Measurements from ENCODE around the gene KDM5B. TPM values are rescaled to one million over a fixed set of nuclear protein-coding genes. Genes with fewer than 3 reads are reported as not detected.
"Not testable (repeated sequence)": the region's sequence is repeated elsewhere in the genome, so short reads cannot be mapped to it uniquely, and the experiment has no call there.

The KDM5B gene
- total RNA-seq, 1 donor from 2014 or later = 126 TPM

DNA sequence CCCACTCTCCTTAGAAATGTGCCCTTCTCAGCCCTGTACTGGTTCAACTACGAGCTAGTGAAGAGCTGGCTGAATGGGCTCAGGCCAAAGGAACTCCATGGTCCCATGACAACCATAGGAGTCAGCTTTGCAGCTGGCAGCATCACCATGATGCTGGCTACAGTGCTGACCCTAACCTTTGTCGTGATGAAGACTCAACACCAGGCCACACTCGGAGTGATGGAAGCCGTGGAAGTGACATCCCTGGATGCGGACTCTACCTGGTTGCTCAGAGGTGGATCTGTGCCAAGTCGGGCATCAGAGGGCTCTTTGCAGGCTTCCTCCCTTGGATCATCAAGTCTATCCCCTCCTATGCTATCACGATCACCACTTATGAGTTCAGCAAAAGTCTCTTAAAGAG, 11.6 kb downstream of the KDM5B start:
- intact Hi-C loops (cut with micrococcal nuclease) = no loop called here

DNA sequence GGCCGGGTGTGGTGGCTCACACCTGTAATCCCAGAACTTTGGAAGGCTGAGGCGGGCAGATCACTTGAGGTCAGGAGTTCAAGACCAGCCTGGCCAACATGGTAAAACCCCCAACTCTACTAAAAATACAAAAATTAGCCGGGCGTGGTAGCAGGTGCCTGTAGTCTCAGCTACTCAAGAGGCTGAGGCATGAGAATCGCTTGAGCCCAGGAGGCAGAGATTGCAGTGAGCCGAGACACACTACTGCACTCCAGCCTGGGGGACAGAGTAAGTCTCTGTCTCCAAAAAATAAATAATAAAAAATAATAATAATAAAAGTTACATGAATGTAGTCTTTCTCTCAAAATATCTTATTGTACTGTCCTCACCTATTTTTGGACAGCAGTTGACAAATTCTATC, 13.3 kb downstream of the KDM5B start:
- intact Hi-C loops (cut with micrococcal nuclease) = not testable (repeated sequence)

DNA sequence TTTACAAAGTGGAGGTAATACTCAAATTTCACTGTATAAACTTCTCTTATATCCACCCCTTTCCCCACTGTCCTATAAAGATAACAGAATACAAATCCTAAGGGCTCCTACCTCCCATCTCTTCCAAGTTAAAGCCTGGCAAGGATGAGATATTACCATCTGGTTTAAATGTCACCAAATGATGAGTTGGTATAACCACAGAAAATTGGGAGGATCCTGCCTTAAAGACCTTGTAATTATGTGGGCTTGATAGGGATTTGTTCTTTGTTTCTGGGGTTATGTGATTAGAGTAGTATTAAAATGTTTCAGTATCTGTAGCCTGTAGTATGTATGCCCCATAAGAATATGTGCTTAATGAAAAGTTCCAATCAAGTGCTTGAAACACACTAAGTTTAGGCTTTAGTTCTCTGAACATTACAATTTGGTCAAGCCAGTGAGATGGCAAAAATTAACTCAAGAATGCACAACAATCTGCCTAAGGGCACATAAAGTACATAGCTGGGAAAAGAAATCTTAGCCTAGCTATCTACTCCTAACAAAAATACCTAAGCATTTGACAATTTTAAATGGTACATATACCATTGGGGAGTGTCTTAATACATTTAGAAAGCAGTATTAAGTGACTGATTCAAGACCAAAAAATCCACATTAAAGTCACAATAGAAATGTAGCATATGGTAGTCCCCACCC, 14.0 kb downstream of the KDM5B start:
- intact Hi-C loops (cut with micrococcal nuclease) = no loop called here

DNA sequence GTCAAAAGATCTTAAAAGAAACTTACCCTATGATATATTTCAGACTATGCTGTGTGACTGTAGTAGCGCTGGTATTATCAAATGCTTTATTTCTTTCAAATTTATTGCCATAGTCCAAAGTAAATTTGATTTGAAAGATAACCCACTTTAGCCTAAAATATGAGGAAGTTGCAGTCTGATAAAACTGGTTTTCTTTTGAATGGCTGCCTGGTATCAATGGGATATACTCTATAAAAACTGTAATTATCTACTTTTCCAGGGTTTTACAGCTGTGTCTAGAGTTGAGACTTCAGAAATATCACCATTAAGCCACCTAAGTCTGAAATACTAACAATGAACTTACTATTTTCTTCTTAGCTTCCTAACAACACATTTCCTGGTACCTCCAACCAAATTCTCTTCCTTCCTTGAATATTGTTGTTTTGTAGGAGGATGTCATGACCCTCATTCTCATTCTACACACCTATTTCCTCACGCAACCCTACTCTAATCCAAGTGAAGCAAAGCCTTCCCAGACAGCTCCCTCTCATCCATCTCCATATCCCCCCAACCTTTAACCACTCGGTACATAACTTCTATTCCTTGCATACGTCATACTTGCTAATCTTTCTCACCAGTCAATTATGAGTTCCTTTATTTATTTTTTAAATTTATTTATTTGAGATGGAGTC, 17.0 kb downstream of the KDM5B start:
- intact Hi-C loops (cut with micrococcal nuclease) = no loop called here

DNA sequence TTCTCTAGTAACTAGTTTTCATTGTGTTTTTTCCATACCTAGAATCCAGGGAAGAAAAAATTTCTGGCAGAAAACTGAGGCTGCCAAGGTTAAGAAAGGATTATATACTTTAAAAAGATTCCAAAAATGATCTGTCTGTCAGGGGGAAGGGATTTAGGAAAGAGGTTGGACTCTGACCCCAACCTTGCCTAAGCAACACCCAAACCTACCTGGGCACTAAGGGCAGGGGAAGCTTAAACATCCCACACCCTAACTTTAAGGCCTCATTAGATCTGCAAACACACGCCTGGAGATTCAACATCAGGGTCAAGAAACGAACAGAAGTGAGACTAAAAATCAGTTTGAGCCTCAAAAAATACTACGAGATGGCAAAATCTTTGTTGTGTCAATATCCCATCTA, 19.4 kb downstream of the KDM5B start:
- intact Hi-C loops (cut with micrococcal nuclease) = no loop called here

DNA sequence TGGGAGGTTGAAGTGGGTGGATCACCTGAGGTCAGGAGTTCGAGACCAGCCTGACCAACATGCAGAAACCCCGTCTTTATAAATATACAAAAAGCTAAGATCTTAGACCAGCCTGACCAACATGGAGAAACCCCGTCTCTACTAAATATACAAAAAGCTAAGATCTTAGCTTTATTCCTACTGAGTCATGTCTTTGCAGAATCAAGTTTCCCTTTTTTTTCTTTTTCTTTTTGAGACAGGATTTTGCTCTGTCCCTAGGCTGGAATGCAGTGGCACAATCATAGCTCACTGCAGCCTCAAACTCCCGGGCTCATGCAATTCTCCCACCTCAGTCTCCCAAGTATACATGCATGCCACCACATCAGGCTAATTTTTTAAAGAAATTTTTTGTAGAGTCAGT, 21.4 kb downstream of the KDM5B start:
- intact Hi-C loops (cut with micrococcal nuclease) = no loop called here

DNA sequence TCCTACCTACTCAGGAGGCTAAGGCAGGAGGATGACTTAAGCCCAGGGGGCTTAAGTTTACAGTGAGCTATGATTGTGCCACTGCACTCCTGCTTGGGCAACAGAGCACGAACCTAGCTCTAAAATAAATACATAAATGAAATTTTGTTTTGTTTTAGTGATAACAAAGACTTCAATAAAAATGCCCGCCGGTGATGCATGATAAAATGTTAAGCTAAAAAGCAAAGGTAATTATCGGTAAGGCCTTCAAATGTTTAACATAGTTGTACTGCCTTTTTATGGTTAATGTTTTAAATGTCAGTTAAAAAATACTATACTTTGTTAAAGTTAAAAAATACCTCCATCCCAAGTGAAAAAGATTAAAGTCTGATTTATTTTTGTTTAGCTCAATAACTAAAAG, 27.0 kb downstream of the KDM5B start:
- intact Hi-C loops (cut with micrococcal nuclease) = no loop called here

DNA sequence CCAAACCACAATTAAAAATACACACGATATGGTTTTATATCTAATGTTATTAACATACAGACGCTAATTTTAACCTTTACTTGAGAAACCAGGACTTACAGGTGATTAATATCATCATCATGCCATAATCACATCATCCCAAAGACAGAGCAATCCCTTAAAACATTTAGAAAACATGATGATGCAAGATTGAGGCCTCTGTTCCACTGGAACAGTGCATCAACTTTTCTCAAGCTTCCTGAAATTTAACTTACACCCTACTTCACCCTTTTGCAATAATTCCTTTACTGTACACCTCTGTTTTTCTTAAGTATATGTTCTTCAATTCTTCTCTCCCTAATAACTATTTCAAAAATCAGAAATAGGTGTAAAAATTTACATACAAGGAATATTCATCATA, 38.1 kb downstream of the KDM5B start:
- intact Hi-C loops (cut with micrococcal nuclease) = no loop called here

DNA sequence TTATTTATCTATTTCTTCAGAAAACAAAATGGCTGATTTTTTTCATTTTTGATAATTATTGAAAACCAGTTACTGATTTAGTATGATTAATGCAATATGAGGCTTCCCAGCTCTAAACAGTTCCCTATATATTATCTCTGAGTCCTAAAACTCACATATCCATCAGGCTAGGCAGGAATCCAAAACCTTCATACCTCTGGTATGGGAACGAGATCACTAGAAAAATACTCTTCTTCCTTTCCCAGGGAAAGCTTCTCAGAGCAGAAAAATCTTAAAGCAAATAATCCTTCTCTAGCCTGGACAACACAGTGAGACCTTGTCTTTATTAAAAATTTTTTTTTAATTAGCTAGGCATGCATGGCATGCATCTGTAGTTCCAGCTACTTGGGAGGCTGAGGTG, 42.5 kb downstream of the KDM5B start:
- intact Hi-C loops (cut with micrococcal nuclease) = no loop called here

DNA sequence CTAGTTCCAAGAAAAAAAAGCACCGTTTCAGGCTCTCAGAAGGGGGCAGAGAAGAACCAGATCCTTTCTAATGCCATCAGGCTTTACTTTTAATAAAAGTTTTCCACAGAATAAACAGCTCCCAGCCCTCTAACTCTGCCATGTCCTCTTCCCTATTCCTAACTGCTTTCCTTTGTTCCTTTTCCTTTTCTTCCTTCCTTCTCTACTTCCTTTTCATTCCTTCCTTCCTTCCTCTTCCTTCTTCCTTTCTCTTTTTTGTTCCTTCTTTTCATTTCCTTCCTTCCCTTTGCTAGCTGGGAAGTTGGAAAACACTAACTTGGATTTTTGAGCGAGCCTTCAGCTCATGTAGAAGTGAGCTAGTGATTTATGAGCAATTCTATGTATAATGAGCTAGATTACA, 46.2 kb downstream of the KDM5B start:
- intact Hi-C loops (cut with micrococcal nuclease) = loop anchor here (2.0 kb wide), 1 partner anchor 49 kb away; the partner anchor contains the start of gene PCAT6

DNA sequence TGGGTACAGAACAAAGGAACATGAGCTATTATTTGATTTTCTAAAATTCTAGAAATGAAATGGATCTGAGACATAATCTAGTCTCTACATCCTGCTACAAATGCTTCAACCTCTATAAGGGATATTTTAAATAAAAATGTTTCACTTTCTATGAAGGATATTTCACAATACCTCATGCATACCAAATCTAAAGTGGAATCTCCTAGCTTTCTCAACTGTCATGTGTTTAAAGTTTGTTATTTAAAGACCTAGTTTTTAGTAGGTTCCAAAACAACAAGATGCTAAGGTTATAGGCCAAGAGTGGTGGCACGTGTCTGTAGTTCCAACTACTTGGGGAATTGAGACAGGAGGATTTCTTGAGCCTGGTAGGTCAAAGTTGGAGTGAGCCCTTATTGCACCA, 47.6 kb downstream of the KDM5B start:
- intact Hi-C loops (cut with micrococcal nuclease) = no loop called here

DNA sequence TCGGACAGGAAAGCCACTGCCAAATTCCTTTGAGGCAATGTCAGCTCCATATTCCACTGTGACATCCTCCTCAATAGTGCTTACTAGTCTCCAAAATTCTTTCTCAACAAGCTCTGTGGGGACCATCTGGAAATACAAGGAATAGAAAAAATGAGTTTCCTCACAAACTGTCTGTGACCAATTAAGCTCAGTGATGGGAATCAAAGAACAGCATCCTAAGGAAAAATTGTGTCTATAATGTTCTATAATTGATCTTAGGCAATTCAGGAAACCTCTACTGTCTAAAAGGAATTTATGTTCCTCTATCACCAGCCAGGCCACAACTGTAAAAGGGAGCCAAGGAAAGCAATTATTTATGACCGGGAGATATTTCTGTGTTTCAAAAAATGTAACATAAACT, 51.8 kb downstream of the KDM5B start:
- intact Hi-C loops (cut with micrococcal nuclease) = loop anchor here (1.0 kb wide), 1 partner anchor 8 kb away; no protein-coding TSS in a partner anchor

DNA sequence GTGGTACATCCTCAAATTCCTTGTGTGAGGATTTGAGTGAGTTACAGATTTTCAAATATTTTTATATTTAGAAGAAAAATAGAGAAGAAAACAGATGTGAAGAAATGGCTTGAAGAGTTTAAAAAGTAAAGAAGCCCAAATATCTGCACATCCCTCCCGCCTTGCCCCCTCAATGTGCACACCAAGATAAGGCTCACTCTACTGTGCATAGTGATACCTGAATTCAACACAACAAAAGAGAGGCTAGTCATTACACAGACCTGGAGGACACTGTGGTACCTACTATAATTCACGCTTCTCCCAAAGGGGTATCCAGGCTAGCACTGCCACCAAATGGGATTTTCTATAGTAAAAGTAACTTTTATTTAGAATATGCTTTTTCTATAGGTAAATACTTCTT, 53.9 kb downstream of the KDM5B start:
- intact Hi-C loops (cut with micrococcal nuclease) = no loop called here

DNA sequence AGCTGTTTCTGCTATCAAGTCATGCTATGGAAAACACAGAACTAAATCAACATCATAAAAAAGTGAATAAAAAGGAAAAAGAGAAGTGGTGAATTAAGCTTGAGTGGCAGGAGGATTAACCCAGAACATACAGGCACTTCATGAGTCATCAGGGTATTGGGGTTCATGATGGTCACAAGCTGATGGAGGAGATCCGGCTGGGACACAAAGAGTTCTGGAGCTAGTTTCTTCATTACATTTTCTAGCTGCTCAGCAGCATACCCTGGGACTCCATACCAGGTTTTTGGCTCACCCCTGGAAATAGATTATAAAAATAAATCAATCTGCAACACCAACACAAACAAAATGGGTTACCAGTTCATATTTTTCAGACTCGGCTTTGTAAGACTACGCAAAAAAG, 55.4 kb downstream of the KDM5B start:
- intact Hi-C loops (cut with micrococcal nuclease) = no loop called here

DNA sequence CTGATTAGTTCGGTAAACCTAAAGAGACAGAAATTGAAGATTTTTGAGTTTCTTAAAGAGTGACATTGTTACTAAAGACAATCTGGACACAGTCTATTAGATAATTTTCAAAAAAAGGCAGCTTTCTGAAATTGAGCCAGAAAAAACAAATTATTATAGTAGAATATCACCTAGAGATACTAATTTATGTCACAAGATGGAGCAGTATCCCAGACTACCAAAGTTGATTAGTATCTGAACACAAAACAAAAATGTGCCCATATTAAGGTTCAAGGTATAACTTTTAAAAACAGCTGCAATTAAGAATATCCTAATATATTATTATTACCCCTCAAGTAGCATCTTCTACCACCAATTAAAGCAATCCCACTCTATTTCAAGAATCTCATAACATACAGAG, 57.5 kb downstream of the KDM5B start:
- intact Hi-C loops (cut with micrococcal nuclease) = loop anchor here (1.0 kb wide), 2 partner anchors 102 to 249 kb away; no protein-coding TSS in a partner anchor

DNA sequence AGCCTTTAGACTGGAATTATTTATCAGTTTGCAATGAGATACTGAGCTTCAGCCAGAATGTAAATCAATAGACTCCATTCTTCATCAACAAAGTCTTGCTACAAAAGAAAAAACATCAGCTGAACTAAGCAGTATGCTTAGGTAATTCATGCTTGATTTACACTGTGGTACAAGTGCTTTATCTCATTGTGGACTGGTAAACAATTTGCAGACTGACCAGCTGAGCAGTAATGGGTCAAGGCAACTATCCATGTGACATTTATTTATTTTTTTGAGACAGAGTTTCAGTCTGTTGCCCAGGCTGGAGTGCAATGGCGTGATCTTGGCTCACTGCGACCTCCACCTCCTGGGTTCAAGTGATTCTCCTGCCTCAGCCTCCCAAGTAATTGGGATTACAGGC, 58.2 kb downstream of the KDM5B start:
- intact Hi-C loops (cut with micrococcal nuclease) = loop anchor here (1.0 kb wide), 1 partner anchor 102 kb away; no protein-coding TSS in a partner anchor

DNA sequence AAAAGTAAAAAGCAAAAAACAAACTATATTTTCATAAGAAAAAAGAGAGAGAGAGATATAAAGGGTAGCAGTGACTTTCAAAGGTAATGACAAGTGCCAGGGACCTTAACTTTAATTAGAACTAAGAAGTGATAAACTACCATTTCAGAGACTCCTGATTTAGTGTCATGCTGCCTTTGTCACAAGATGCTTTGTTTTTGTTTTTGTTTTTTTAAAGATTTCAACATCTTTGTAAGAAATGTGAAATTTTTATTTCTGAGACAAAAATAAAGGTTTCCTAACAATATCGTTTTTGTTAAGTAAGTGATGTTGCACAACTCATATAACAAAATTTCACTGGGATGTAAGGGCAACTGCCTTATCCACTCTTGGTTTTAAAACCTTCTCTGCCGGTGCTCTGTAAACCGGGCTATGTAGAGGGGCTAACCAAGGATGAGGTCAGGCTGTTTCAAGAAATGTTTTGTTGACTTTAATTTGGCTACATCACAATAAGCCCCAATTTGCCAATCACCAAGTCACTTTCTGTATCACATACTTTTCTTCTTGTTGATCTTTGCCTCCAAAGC, 62.8 kb downstream of the KDM5B start:
- intact Hi-C loops (cut with micrococcal nuclease) = no loop called here

DNA sequence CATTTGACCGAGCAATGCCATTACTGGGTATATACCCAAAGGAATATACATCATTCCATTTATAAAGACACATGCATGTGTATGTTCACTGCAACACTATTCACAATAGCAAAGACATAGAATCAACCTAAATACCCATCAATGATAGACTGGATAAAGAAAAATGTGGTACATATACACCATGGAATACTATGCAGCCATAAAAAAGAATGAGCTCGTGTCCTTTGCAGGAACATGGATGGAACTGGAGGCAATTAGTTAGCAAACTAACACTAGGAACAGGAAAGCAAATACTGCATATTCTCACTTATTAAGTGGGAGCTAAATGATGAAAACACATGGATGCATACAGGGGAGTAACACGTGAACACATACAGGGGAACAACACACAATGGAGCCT, 63.5 kb downstream of the KDM5B start:
- intact Hi-C loops (cut with micrococcal nuclease) = not testable (repeated sequence)

DNA sequence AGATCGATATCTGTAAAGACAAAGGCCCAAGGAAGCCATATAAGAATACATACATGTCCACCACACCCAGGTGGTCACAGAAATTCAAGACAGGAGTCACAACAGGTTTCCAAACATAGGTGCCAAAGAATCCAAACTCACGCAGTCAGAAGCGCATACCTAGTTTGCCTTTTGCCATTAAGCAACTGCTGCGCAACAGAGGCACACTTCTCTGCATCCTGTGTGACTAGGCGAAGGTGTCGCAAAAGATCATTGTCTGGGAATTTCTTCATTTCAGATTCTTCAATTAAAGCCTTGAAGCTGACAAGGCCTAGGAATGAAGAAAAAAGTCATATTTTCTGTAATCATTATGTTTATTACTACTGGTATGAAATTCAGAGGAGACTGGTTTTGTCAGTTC, 65.7 kb downstream of the KDM5B start:
- intact Hi-C loops (cut with micrococcal nuclease) = no loop called here

DNA sequence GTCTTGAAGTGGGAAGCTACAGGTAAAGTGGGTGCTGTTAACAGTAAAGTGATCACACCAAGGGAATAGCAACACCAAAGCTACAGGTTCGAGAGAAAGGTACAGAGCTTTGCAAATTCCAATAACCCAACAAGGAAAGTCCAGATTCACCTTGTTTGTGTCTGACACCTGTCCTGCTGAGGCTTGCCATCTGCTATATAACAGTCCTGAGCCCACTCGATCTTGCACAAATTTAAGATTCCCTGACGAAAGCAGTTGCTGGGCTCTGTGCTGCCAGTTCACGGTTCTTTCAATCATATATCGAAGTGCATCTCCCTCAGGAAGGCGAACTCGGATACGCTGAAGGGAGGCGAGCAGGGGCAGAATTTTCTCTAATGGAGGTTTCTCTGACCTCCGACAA, 75.0 kb downstream of the KDM5B start:
- intact Hi-C loops (cut with micrococcal nuclease) = no loop called here

DNA sequence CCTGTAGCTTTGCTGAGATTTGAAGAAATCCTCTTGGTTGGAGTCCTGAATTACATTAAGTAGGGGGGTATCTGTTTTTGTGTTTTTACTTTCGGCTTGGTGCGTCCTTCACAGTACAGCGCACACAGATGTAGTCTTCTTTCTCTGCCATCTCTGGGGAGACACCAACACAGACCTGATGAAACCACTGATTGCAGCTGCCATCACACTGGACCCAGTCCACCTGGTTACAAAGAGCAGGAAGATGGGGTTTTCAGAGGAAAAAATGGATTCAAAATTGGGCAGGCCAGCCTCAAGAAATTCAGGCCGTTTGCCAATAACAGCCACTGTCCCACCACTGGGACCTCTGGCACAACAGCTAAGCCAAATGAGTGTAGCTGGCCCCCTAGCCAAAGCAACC, 79.3 kb downstream of the KDM5B start:
- intact Hi-C loops (cut with micrococcal nuclease) = no loop called here

DNA sequence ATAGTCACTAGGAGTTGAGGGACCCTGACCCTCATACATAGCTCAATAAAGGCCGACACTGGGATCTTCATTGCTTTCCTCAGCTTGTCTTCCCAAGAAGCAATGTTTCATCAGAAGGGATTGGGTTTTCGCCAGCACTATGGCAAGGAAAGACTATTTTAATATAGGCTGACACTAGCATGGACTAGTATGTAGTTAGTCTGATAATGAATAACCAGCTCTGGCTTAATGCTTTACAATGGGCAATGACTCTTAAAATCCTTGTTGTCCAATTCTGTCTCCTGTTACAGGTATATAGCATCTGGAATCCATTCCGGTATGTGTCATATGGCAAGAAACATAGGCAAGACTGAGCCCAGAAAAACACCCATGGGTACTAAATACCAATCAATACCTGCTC, 82.7 kb downstream of the KDM5B start:
- intact Hi-C loops (cut with micrococcal nuclease) = no loop called here

DNA sequence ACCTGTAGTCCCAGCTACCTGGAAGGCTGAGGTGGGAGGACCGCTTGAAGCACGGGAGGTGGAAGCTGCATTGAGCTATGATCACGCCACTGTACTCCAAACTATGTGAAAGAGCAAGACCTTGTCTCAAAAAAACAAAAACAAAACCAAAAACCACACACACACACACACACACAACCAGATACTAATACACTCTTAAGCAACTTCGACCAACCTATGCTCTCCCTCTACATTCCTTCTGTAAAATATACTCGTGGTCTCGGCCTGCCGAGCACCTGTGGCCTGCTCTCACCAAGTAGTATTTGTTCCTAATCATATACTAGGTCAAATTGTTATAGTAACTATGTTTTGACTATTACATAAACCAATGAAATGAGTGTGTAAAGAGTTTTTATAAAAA, 84.5 kb downstream of the KDM5B start:
- intact Hi-C loops (cut with micrococcal nuclease) = no loop called here
